ENCODE measurements around the gene ELK4.

The ELK4 gene

GRCh38 chr1:205610901-205611466 is 20.8 kb downstream of the ELK4 start:
- H3K9ac ChIP-seq (ENCODE audit: low read length): no peak overlapping the region
- DNase-seq: no peak
- H3K27me3 ChIP-seq (replicated peaks; ENCODE audit: insufficient read depth, low read length): no peaks in the 10 kb centered on the region
- H3K4me3 ChIP-seq (ENCODE audit: low read length): no peak overlapping the region
- no peak overlapping the region for H3K27ac ChIP-seq (ENCODE audit: low read length)
- H2AFZ ChIP-seq (ENCODE audit: low read length): no peak overlapping the region
- no peaks in the 10 kb centered on the region for H3F3A ChIP-seq (ENCODE audit: insufficient read depth, low read length)
- H3K9me3 ChIP-seq (replicated peaks; ENCODE audit: insufficient read depth, low read length): no peaks in the 10 kb centered on the region
- H4K20me1 ChIP-seq (ENCODE audit: insufficient read depth, low read length): no peaks in the 10 kb centered on the region
- 0 out of 2 replicates have a peak, but pooled peaks cover 3% of the 10 kb centered on the region for H3K36me3 ChIP-seq (replicated peaks; ENCODE audit: insufficient read depth, low read length)
- no peaks in the 10 kb centered on the region for H3K9me2 ChIP-seq (replicated peaks; ENCODE audit: insufficient read depth, low read length)
- 0 out of 2 replicates have a peak, but pooled peaks cover 16% of the 10 kb centered on the region for H3K79me2 ChIP-seq (ENCODE audit: low read length)
- TF ChIP-seq CTCF (IDR thresholded peaks at IDR 0.05; ENCODE audit: low read length): no peak
- no peak overlapping the region for H3K4me2 ChIP-seq (ENCODE audit: low read depth, low read length)
- H3K4me1 ChIP-seq (ENCODE audit: low read length): no peaks in the 10 kb centered on the region

GRCh38 chr1:205610036-205610435 is 21.8 kb downstream of the ELK4 start:
- no peak for DNase-seq
- Histone ChIP-seq H3K4me2 (ENCODE audit: low read depth, low read length) (no peak overlapping the region), H3K4me1 (ENCODE audit: low read length) (no peaks in the 10 kb centered on the region), H4K20me1 (ENCODE audit: insufficient read depth, low read length) (no peaks in the 10 kb centered on the region), H2AFZ (ENCODE audit: low read length) (no peak overlapping the region), H3K36me3 (replicated peaks; ENCODE audit: insufficient read depth, low read length) (no peaks in the 10 kb centered on the region), H3K27me3 (replicated peaks; ENCODE audit: insufficient read depth, low read length) (no peaks in the 10 kb centered on the region), H3K9ac (ENCODE audit: low read length) (no peak overlapping the region), H3K27ac (ENCODE audit: low read length) (no peak overlapping the region), H3K79me2 (ENCODE audit: low read length) (0 out of 2 replicates have a peak, but pooled peaks cover 16% of the 10 kb centered on the region), H3K9me2 (replicated peaks; ENCODE audit: insufficient read depth, low read length) (no peaks in the 10 kb centered on the region), H3K4me3 (ENCODE audit: low read length) (no peak overlapping the region), H3F3A (ENCODE audit: insufficient read depth, low read length) (no peaks in the 10 kb centered on the region), H3K9me3 (replicated peaks; ENCODE audit: insufficient read depth, low read length) (no peaks in the 10 kb centered on the region)
- no peak for TF ChIP-seq EZH2phosphoT487 (IDR thresholded peaks at IDR 0.05; ENCODE audit: low read length)
- TF ChIP-seq CTCF (IDR thresholded peaks at IDR 0.05; ENCODE audit: low read length): no peak
- TF ChIP-seq EZH2 (optimal IDR thresholded peaks at IDR 0.05; ENCODE audit: low read depth, low read length): no peak

GRCh38 chr1:205604825-205605505 is 26.8 kb downstream of the ELK4 start:
- no peaks in the 10 kb centered on the region for H3K4me1 ChIP-seq (ENCODE audit: low read length)
- H3K79me2 ChIP-seq (ENCODE audit: low read length): no peaks in the 10 kb centered on the region
- no peak overlapping the region for H2AFZ ChIP-seq (ENCODE audit: low read length)
- no peak overlapping the region for H3K4me2 ChIP-seq (ENCODE audit: low read depth, low read length)
- no peaks in the 10 kb centered on the region for H4K20me1 ChIP-seq (ENCODE audit: insufficient read depth, low read length)
- no peaks in the 10 kb centered on the region for H3K27me3 ChIP-seq (replicated peaks; ENCODE audit: insufficient read depth, low read length)
- H3K36me3 ChIP-seq (replicated peaks; ENCODE audit: insufficient read depth, low read length): no peaks in the 10 kb centered on the region
- H3K9me3 ChIP-seq (replicated peaks; ENCODE audit: insufficient read depth, low read length): no peaks in the 10 kb centered on the region
- H3K9me2 ChIP-seq (replicated peaks; ENCODE audit: insufficient read depth, low read length): no peaks in the 10 kb centered on the region
- H3K9ac ChIP-seq (ENCODE audit: low read length): no peak overlapping the region
- H3F3A ChIP-seq (ENCODE audit: insufficient read depth, low read length): no peaks in the 10 kb centered on the region
- no peak overlapping the region for H3K4me3 ChIP-seq (ENCODE audit: low read length)
- TF ChIP-seq EZH2phosphoT487 (IDR thresholded peaks at IDR 0.05; ENCODE audit: low read length) (no peak), CTCF (IDR thresholded peaks at IDR 0.05; ENCODE audit: low read length) (no peak), EZH2 (optimal IDR thresholded peaks at IDR 0.05; ENCODE audit: low read depth, low read length) (no peak)
- H3K27ac ChIP-seq (ENCODE audit: low read length): no peak overlapping the region
- DNase-seq: no peak

Measured in MM.1S (cell line).